HG03521 (cell line): ENCODE measurements around the gene BCKDHB.

Experiments used
- ATAC-seq: cut with Tn5 transposase; IDR thresholded peaks from one replicate; pipeline ENCODE4 v1.9.1; 2021; ENCODE audit warnings: mild to moderate bottlenecking, moderate library complexity; ENCODE audit not compliant: unreplicated experiment

BCKDHB gene

DNA sequence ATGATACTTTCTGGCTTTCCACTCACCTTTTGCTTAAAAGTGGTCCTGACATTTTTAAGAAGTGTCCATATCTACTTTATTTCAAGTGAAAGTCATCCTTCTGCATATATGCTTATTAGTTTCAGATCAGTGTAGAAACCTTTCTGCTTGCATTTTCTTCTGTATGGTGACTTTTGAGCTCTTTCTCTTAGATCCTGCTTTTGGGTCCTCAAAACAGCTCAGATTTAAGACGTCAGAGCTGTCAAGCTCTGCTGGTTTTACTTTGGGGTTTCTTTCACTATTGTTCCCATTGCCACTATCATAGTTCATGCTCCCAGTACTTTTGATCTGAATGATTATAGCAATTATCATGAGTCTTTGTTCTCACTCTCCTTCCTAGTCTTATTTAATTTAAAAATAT, 41.7 kb downstream of the BCKDHB start:
- peak; percentile 58 for ATAC-seq

DNA sequence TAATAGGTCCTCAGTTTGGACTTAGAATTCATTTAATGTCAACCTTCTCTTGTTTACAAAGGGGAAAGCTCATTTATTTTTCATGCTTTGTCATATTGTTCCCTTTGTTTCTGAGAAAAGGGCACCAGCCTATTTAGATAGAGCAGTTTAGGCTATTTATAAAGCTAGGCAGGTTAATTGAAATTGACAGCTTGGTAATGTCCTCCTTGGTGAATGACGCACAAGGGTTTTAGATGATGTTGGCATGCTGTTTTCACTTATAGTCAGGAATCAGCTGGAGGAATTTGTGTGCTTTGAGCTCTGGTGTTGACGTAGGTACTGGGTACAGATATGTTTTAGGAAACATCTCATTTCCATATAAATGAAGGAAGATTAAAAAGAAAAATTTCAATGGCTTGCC, 45.2 kb downstream of the BCKDHB start:
- no peak for ATAC-seq

- no peak for ATAC-seq
Observed at GRCh38 chr6:80154160-80154559, 47.7 kb downstream of the BCKDHB start.

DNA sequence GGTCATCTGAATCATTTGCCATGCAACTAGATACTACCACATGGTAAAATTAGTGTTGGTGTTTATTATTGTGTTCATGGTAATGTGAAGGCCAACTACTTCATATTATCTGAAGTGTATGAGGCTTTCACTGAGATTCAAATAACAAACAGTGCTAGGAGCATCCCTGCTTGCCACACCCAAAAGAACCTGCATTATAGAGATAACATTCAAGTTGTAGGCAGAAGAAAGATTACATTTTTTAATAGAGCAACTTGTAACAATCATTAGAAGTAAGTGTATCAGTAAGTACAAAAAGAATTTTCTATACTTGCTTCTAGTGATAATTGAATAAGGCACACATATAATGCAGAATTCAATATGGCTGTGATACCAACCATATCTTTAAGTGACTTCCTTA, 49.8 kb downstream of the BCKDHB start:
- no peak for ATAC-seq

DNA sequence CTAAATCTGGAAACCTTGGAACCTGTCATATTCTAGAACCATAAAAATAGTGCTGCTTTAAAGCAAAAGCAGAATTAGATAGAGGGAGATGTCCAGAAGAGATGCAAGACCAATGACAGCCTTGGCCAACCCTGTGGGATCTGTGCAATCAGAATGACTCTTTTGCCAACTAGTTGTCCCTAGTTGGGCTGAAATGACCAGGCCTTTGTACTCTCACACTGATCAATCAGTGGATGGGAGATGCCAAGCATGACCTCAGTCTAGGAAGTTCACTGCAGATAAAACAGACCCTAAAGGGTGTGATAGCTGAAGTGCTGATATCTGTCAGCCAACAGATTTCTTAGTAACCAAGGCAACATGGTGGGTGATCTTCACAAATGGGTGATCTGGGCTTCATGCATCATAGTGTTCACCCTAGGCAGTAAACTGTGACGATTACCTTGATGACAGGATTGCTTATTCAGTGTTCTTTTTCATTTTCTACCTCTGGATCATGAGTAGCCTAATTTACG, 52.1 kb downstream of the BCKDHB start:
- ATAC-seq, result no peak

DNA sequence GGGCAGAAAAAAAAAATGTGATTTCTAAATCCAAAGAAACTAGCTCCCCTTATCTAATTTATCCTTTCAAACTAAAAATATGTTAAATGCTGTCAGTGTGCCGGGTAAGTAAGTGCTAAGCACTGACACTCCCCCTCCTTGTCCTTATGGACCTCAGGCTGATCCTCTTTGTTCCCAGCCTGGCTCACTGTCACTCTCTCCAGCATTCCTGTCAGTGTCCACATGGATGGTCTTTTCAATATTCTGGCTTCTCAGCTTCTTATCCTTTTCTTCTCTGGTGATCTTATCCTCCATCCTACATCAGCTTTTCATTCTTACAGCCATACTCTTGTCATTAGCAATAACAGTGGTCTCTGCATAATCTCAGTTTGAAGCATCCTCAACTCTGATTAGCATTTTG, 55.0 kb downstream of the BCKDHB start:
- ATAC-seq, result no peak

DNA sequence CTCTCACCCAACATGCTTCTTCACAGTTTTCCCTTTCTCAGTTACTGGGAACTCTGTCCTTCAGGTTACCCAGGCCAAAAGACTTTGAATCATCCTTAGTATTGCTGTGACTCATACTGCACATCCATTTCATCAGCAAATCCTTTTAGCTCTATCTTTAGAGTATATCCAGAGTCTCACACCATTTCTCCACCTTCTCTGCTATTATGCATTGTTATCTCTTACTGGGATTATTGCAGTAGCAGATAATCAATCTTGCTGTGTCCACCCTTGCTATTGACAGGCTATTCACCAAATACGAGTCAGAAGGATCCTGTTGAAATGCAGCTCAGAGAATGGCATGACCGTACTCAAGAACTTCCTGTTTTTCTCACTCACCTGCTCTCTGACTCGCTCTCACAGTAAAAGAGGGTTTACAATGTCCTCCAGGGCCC, 57.3 kb downstream of the BCKDHB start:
- peak; percentile 81 for ATAC-seq

DNA sequence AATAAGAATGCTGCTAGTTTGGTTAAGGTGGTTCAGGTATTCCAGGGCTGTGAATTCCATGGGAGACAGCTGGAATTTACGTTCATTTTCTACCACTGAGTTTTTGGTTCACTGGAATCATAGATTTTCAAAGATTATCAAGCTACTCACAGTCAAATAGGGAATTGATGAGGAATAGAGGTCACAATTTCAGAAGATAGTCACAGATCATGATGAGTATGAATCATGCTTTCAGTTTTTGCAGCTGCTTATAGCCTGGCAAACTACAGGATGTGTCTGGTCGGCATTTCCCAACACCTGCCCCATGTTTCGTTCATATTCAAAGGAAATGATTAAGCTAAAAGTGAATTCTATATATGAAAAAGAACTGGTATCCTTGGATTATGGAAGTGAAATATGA, 58.7 kb downstream of the BCKDHB start:
- ATAC-seq, result peak; percentile 79

DNA sequence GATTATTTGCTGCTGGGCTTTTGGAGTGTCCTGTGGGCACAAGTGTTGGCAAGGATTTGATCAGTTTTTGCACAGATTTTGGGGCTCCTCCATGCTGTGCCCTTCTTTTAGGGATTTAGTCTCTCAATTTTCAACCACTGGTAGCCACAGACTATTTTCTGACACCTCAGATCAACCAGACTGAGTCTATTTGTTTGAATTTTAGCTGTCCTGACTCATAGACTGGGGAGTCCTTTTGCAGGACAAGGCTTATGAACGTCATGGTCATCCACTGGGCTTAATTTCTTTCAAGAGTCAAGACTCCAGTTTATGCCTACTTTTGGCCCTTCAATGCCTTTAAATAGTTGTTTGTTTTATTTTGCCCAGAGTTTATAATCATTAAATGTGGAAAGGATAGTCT, 59.3 kb downstream of the BCKDHB start:
- no peak for ATAC-seq

GRCh38 chr6:80170433-80170832, 64.0 kb downstream of the BCKDHB start:
- no peak for ATAC-seq

GRCh38 chr6:80173411-80173810, 66.9 kb downstream of the BCKDHB start:
- no peak for ATAC-seq

DNA sequence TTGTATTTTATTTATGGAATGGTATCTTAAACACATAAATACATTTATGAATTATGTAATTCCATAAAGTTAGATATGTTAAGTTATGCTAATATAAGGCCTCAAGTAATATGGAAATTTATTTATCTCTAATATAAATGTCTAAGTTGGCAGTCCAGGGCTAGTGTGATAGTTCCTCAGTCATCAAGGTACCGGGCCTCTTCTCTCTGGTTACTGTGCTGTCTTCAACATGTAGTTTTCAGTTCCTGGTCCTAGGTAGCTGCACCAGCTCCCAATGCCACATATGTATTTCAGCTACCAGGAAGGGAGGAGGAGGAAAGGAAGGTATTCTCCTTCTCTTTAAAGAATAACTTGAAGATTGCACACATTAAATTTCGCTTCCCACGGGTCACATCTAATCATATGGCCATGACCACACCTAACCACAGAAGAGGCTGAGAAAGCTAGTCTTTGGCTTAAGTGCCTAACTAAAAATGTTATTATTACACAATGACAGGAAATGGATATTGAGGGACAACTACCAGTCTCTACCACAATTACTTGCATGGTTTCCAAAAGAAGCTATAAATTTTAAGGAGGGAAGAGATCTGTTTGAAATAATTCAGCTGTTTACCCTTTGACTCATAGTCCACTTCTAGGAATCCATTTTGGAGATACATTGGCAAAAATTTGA, 68.6 kb downstream of the BCKDHB start:
- no peak for ATAC-seq

DNA sequence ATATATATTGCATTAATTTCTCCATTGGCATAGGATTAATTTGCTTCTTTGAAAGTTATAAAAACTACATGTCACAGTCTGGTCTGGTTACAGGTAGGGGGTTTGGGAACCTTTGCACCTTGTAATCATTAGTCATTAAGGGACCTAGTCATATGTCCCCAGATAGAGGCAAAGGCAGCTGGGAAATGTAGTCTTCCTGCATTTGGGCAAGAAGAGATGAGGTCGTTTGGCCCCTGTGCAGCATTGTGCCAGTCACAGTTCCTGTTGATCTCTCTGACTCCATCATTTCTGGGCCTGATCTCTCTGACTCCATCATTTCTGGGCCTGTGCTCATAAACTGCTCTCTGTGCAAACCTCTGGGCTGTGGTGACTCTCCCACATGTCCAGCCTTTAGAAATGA, 73.2 kb downstream of the BCKDHB start:
- no peak for ATAC-seq

- ATAC-seq, result no peak
Observed at GRCh38 chr6:80181352-80182081, 75.0 kb downstream of the BCKDHB start.

DNA sequence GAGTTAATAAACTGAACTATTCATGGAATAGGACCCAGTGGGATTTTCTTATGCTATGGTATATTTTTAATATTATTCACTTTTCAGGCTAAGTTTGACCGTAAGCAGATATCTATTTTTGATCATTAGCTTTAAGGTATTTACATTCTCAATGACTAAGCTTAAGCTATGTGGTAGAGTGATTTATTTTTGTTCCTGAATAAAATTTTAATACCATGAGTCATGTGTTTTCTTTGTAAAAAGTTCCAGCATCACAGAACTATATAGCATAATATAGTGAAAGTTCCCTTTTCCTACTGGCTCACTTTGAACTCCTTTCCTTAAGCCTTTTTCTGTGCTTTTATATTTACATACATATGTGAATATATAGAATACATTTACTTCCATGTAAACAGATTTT, 75.8 kb downstream of the BCKDHB start:
- ATAC-seq, result no peak

- no peak for ATAC-seq
Observed at GRCh38 chr6:80183019-80183795, 76.7 kb downstream of the BCKDHB start.

DNA sequence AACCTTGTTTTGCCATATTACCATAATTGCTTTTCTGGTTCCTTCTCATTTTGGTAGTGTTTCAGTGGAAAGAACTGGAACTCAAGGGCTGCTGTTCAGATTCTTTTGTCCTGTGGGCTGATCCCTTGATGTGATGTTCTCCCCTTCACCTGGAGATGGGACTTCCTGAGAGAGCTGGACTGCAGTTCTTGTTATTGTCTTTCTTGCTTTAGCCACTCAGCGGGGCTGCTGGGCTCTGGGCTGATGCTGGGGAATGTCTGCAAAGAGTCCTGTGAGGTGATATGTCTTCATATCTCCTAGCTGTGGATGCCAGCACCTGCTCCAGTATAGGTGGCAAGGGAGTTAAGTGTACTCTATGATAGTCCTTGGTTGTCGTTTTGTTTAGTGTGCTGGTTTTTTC, 79.0 kb downstream of the BCKDHB start:
- no peak for ATAC-seq

DNA sequence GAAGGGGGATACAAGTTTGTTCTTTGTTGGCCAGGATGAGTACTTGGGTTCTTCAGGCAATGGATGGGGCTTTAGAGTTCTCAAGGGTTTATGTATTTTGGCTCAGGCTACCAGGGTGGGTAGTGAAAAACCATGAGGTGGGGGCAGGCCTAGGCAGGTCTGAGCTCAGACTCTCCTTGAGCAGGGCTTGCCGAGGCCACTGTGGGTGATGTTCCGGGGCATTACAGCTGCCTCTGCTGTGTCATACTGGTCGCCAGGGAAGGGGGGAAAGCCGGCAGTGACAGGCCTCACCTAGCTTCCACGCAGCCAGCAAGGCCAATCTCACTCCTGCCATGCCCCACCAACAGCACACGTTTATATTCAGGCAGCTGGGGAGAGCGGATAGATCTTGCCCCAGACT, 79.6 kb downstream of the BCKDHB start:
- no peak for ATAC-seq

GRCh38 chr6:80196906-80197305, 90.4 kb downstream of the BCKDHB start:
- ATAC-seq, result no peak

GRCh38 chr6:80197474-80197873, 91.0 kb downstream of the BCKDHB start:
- ATAC-seq, result no peak

DNA sequence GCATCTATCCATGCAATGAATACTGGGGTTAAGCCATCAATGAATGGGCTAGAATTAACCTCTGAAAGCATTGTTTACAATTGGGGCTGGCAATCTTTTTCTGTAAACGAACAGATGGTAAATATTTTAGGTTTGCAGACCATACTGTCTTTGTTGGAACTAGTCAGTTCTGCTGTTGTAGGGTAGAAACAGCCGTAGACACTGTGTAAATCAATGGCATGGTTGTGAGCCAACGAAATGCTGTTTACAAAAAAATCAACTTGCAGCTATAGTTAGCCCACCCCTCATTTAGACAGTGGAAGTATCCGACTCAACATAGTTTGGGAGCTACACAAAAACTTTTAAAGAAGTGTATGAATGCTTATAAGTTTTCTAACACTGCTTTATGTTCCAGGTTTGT, 91.5 kb downstream of the BCKDHB start:
- no peak for ATAC-seq

- ATAC-seq, result no peak
Observed at GRCh38 chr6:80203283-80203682, 96.8 kb downstream of the BCKDHB start.
